ENCODE measurements around the gene GPHN. TPM values are rescaled to one million over a fixed set of nuclear protein-coding genes. Genes with fewer than 3 reads are reported as not detected.

GPHN gene
- total RNA-seq, 3 donors from 2014 or later = 32.8 to 57.0 (median 38.1) TPM

- no peak for TF ChIP-seq CTCF (IDR thresholded peaks at IDR 0.05)
- intact Hi-C loops (cut with DNase I, micrococcal nuclease) = no loop called here
- Histone ChIP-seq H3K4me1 (ENCODE audit: low read depth) (no peaks in the 10 kb centered on the region), H3K9me3 (no peaks in the 10 kb centered on the region), H3K36me3 (ENCODE audit: low read depth) (no peaks in the 10 kb centered on the region), H3K4me3 (no peak overlapping the region)
- DNase-seq = no peak
- no peak for ATAC-seq
Measured at GRCh38 chr14:67131691-67132090, 623.7 kb downstream of the GPHN start.

GRCh38 chr14:67133144-67133543 is 625.2 kb downstream of the GPHN start:
- intact Hi-C loops (cut with DNase I, micrococcal nuclease) = no loop called here
- Histone ChIP-seq H3K4me3 (no peak overlapping the region), H3K36me3 (ENCODE audit: low read depth) (no peaks in the 10 kb centered on the region), H3K9me3 (no peaks in the 10 kb centered on the region), H3K4me1 (ENCODE audit: low read depth) (no peaks in the 10 kb centered on the region)
- ATAC-seq = no peak
- no peak for DNase-seq
- TF ChIP-seq CTCF (IDR thresholded peaks at IDR 0.05) = no peak

- H3K4me3 ChIP-seq = no peak overlapping the region
- intact Hi-C loops (cut with DNase I, micrococcal nuclease) = no loop called here
- TF ChIP-seq CTCF (IDR thresholded peaks at IDR 0.05) = no peak
- no peak for ATAC-seq
- H3K4me1 ChIP-seq (ENCODE audit: low read depth) = no peaks in the 10 kb centered on the region
- no peaks in the 10 kb centered on the region for H3K36me3 ChIP-seq (ENCODE audit: low read depth)
- no peak for DNase-seq
- no peaks in the 10 kb centered on the region for H3K9me3 ChIP-seq
Measured at GRCh38 chr14:67133595-67134441, 625.9 kb downstream of the GPHN start.

GRCh38 chr14:67137744-67138371 is 629.9 kb downstream of the GPHN start:
- no peak overlapping the region for H3K4me3 ChIP-seq
- no peak for TF ChIP-seq CTCF (IDR thresholded peaks at IDR 0.05)
- no peaks in the 10 kb centered on the region for H3K36me3 ChIP-seq (ENCODE audit: low read depth)
- DNase-seq = no peak
- H3K4me1 ChIP-seq (ENCODE audit: low read depth) = no peaks in the 10 kb centered on the region
- no peaks in the 10 kb centered on the region for H3K9me3 ChIP-seq
- intact Hi-C loops (cut with DNase I, micrococcal nuclease) = no loop called here
- ATAC-seq = no peak

GRCh38 chr14:67140556-67140955 is 632.6 kb downstream of the GPHN start:
- intact Hi-C loops (cut with DNase I, micrococcal nuclease) = no loop called here
- TF ChIP-seq CTCF (IDR thresholded peaks at IDR 0.05) = no peak
- ATAC-seq = no peak

More at GRCh38 chr14:67140556-67140955, 632.6 kb downstream of the GPHN start:
- DNase-seq = no peak
- no peaks in the 10 kb centered on the region for H3K4me1 ChIP-seq (ENCODE audit: low read depth)
- no peaks in the 10 kb centered on the region for H3K36me3 ChIP-seq (ENCODE audit: low read depth)
- no peak overlapping the region for H3K4me3 ChIP-seq
- H3K9me3 ChIP-seq = no peaks in the 10 kb centered on the region

Measured in mucosa of descending colon (tissue), 3 donors.